Measurements from ENCODE around the gene GABPA.

The GABPA gene

GRCh38 chr21:25813917-25814316 is 79.1 kb downstream of the GABPA start:
- no peak for DNase-seq

GRCh38 chr21:25818121-25818520 is 83.3 kb downstream of the GABPA start:
- no peak for DNase-seq

GRCh38 chr21:25818551-25818950 is 83.8 kb downstream of the GABPA start:
- DNase-seq, result no peak

All from fibroblast of skin of abdomen (primary cell).